H9 (cell line): ENCODE results near the gene HEYL. TPM values are rescaled to one million over a fixed set of nuclear protein-coding genes. Genes with fewer than 3 reads are reported as not detected.

Source experiments
- DNase-seq: peaks from one replicate; pipeline ENCODE4 v3.0.0-alpha.2; 2017
- H2AFZ ChIP-seq: one replicate; pipeline ENCODE4 v1.6.1; 2013; ENCODE audit warnings: mild to moderate bottlenecking, low read length, control low read depth, moderate library complexity
- H2AK5ac ChIP-seq: 2 replicates; pipeline ENCODE4 v1.6.1; 2013; ENCODE audit warnings: low read length, control low read depth, mixed read lengths; ENCODE audit not compliant: insufficient read length
- H2BK120ac ChIP-seq: one replicate; pipeline ENCODE4 v1.6.1; 2013; ENCODE audit warnings: low read depth, mild to moderate bottlenecking, low read length, control low read depth, inconsistent platforms; ENCODE audit not compliant: poor library complexity, severe bottlenecking
- H2BK12ac ChIP-seq: 2 replicates; pipeline ENCODE4 v1.6.1; 2013; ENCODE audit warnings: low read length, control low read depth, mixed read lengths, low read depth; ENCODE audit not compliant: insufficient read length
- H2BK15ac ChIP-seq: 2 replicates; pipeline ENCODE4 v1.6.1; 2013; ENCODE audit warnings: low read depth, low read length, control low read depth
- H2BK20ac ChIP-seq: one replicate; pipeline ENCODE4 v1.6.1; 2013; ENCODE audit warnings: low read depth, mild to moderate bottlenecking, low read length, control low read depth, inconsistent platforms; ENCODE audit not compliant: poor library complexity, severe bottlenecking
- H2BK5ac ChIP-seq: 2 replicates; pipeline ENCODE4 v1.6.1; 2013; ENCODE audit warnings: low read length, control low read depth, mixed read lengths; ENCODE audit not compliant: insufficient read length
- H3K14ac ChIP-seq: 2 replicates; pipeline ENCODE4 v1.6.1; 2013; ENCODE audit warnings: low read length, control low read depth; ENCODE audit not compliant: insufficient read depth
- H3K18ac ChIP-seq: 2 replicates; pipeline ENCODE4 v1.6.1; 2013; ENCODE audit warnings: low read depth, mild to moderate bottlenecking, mixed read lengths, low read length, control low read depth; ENCODE audit not compliant: insufficient read length
- H3K23ac ChIP-seq: 2 replicates; pipeline ENCODE4 v1.6.1; 2013; ENCODE audit warnings: low read length, control low read depth, mixed read lengths, low read depth; ENCODE audit not compliant: insufficient read length
- H3K23me2 ChIP-seq: 2 replicates; pipeline ENCODE4 v1.6.1; 2013; ENCODE audit warnings: low read depth, mild to moderate bottlenecking, mixed read lengths, low read length, control low read depth; ENCODE audit not compliant: insufficient read length, poor library complexity, severe bottlenecking
- H3K27ac ChIP-seq: 2 replicates; pipeline ENCODE4 v1.5.1; 2013; ENCODE audit warnings: low read length, control low read depth, mixed read lengths, low read depth; ENCODE audit not compliant: insufficient read length
- H3K27me3 ChIP-seq: 2 replicates; pipeline ENCODE4 v1.6.1; 2013; ENCODE audit warnings: low read length, control low read depth, inconsistent platforms; ENCODE audit not compliant: insufficient read depth
- H3K4ac ChIP-seq: 2 replicates; pipeline ENCODE4 v1.6.1; 2013; ENCODE audit warnings: low read depth, mild to moderate bottlenecking, control low read depth, inconsistent platforms, low read length, moderate library complexity
- H3K4me1 ChIP-seq: 2 replicates; pipeline ENCODE4 v1.6.1; 2013; ENCODE audit warnings: low read length, control low read depth, inconsistent platforms; ENCODE audit not compliant: insufficient read depth
- H3K4me2 ChIP-seq: 2 replicates; pipeline ENCODE4 v1.6.1; 2013; ENCODE audit warnings: low read length, control low read depth, mixed read lengths; ENCODE audit not compliant: insufficient read length, insufficient read depth
- H3K56ac ChIP-seq: 2 replicates; pipeline ENCODE4 v1.6.1; 2013; ENCODE audit warnings: low read depth, mild to moderate bottlenecking, mixed read lengths, low read length, control low read depth; ENCODE audit not compliant: insufficient read length
- H3K79me1 ChIP-seq: 2 replicates; pipeline ENCODE4 v1.6.1; 2013; ENCODE audit warnings: low read depth, mild to moderate bottlenecking, moderate library complexity, low read length, control low read depth, inconsistent platforms; ENCODE audit not compliant: insufficient read depth, poor library complexity, severe bottlenecking
- H3K79me2 ChIP-seq: 2 replicates; pipeline ENCODE4 v1.6.1; 2013; ENCODE audit warnings: low read length, control low read depth, inconsistent platforms; ENCODE audit not compliant: insufficient read depth
- H3K9ac ChIP-seq: 2 replicates; pipeline ENCODE4 v1.6.1; 2013; ENCODE audit warnings: low read length, control low read depth, mixed read lengths; ENCODE audit not compliant: insufficient read length; ENCODE audit errors: extremely low read depth
- H3K9me3 ChIP-seq: one replicate; pipeline ENCODE4 v1.6.1; 2013; ENCODE audit warnings: low read depth, low read length, inconsistent platforms; ENCODE audit not compliant: control insufficient read depth
- H3T11ph ChIP-seq: one replicate; pipeline ENCODE4 v1.6.1; 2013; ENCODE audit warnings: mild to moderate bottlenecking, low read length, control low read depth, inconsistent platforms
- H4K20me1 ChIP-seq: one replicate; pipeline ENCODE4 v1.6.1; 2013; ENCODE audit not compliant: control insufficient read depth, insufficient read length, insufficient read depth
- H4K5ac ChIP-seq: 2 replicates; pipeline ENCODE4 v1.6.1; 2013; ENCODE audit warnings: low read depth, mild to moderate bottlenecking, mixed read lengths, low read length, control low read depth; ENCODE audit not compliant: insufficient read length
- H4K8ac ChIP-seq: replicated peaks from 2 replicates; pipeline ENCODE4 v1.6.1; 2013; ENCODE audit warnings: low read length, control low read depth, mixed read lengths, low read depth; ENCODE audit not compliant: insufficient read length
- H4K91ac ChIP-seq: 2 replicates; pipeline ENCODE4 v1.6.1; 2013; ENCODE audit warnings: low read depth, mild to moderate bottlenecking, moderate library complexity, mixed read lengths, low read length, control low read depth; ENCODE audit not compliant: insufficient read length
- H3K27ac Mint-ChIP-seq, 3 experiments: 2 replicates in 2 of 3; 3 replicates in 1 of 3; pipeline ENCODE4 v1.8.0; 2020 to 2021; ENCODE audit warnings: mixed read lengths in 3 of 3, mild to moderate bottlenecking in 1 of 3, moderate library complexity in 1 of 3
- H3K27me3 Mint-ChIP-seq: 2 replicates; pipeline ENCODE4 v1.8.0; 2021; ENCODE audit warnings: low read depth, mild to moderate bottlenecking, moderate library complexity, mixed read lengths
- H3K36me3 Mint-ChIP-seq, 3 experiments: 2 replicates in 2 of 3; 3 replicates in 1 of 3; pipeline ENCODE4 v1.8.0; 2020 to 2021; ENCODE audit warnings: low read depth in 3 of 3, mixed read lengths in 3 of 3; ENCODE audit not compliant: insufficient read depth in 1 of 3
- H3K4me1 Mint-ChIP-seq, 2 experiments: 2 replicates each; pipeline ENCODE4 v1.8.0; 2020; ENCODE audit warnings: mixed read lengths in 2 of 2
- H3K4me3 Mint-ChIP-seq, 2 experiments: 2 replicates in 1 of 2; 3 replicates in 1 of 2; pipeline ENCODE4 v1.8.0; 2020 to 2021; ENCODE audit warnings: mild to moderate bottlenecking in 2 of 2, mixed read lengths in 2 of 2, moderate library complexity in 1 of 2
- H3K9me3 Mint-ChIP-seq, 2 experiments: 2 replicates in 1 of 2; 3 replicates in 1 of 2; pipeline ENCODE4 v1.8.0; 2020; ENCODE audit warnings: mild to moderate bottlenecking in 2 of 2, mixed read lengths in 2 of 2, moderate library complexity in 1 of 2
- CTCF ChIP-seq: fragments of 200-600 bp; sonication (generic); conservative IDR thresholded peaks from 3 replicates; pipeline ENCODE4 v1.8.0; 2021; ENCODE audit warnings: antibody characterized with exemption, mild to moderate bottlenecking
- WGBS: extraction: QIAGEN DNeasy Blood & Tissue Kit; methylation state at CpG from one replicate; pipeline ENCODE4 v1.1.7; 2013; ENCODE audit warnings: missing lambda C conversion rate, low lambda C conversion rate, mixed read lengths; ENCODE audit not compliant: insufficient read length; ENCODE audit errors: extremely low coverage; 5-methylcytosine and 5-hydroxymethylcytosine counted together
- total RNA-seq: library from RNA; stranded (reverse); gene quantifications from 2 replicates; pipeline ENCODE4 v1.2.1, GENCODE V29; 2021

HEYL gene
- total RNA-seq, 1 experiment from 2014 or later, result 1.9 TPM

- DNase-seq, result no peak
- no peak overlapping the region for H3K4ac ChIP-seq
- peaks cover 55% of the 10 kb centered on the region for H3K27me3 Mint-ChIP-seq
- H3K4me1 Mint-ChIP-seq, result peaks cover 2 to 3% of the 10 kb centered on the region in 2 experiments; a peak in 2 of 4 replicates
- H4K8ac ChIP-seq, result no peak overlapping the region
- no peaks in the 10 kb centered on the region; a peak in 1 of 7 replicates for H3K36me3 Mint-ChIP-seq
- H2BK20ac ChIP-seq, result no peak overlapping the region
- no peaks in the 10 kb centered on the region; the same call in 1 of the 2 replicates for H3K27me3 ChIP-seq
- no peak overlapping the region for H3K4me2 ChIP-seq
- no peak overlapping the region for H3K14ac ChIP-seq
- H3K23ac ChIP-seq, result no peak overlapping the region
- no peak overlapping the region for H3K18ac ChIP-seq
- no peak overlapping the region for H2AFZ ChIP-seq
- H4K20me1 ChIP-seq, result no peaks in the 10 kb centered on the region
- no peak overlapping the region for H3K4me3 Mint-ChIP-seq
- no peak overlapping the region for H2BK5ac ChIP-seq
- no peak overlapping the region for H4K5ac ChIP-seq
- H2BK15ac ChIP-seq, result no peak overlapping the region
- H3K56ac ChIP-seq, result no peak overlapping the region
- H4K91ac ChIP-seq, result no peak overlapping the region
- no peak overlapping the region for H3K9ac ChIP-seq
- H3K79me1 ChIP-seq, result no peaks in the 10 kb centered on the region
- no peak overlapping the region for H2BK12ac ChIP-seq
- TF ChIP-seq CTCF, result no peak
- H2BK120ac ChIP-seq, result no peak overlapping the region
- H3K27ac ChIP-seq, result no peak overlapping the region
- no peaks in the 10 kb centered on the region for H3K79me2 ChIP-seq
- no peaks in the 10 kb centered on the region for H3K9me3 Mint-ChIP-seq
- H2AK5ac ChIP-seq, result no peak overlapping the region
- no peaks in the 10 kb centered on the region for H3K23me2 ChIP-seq
- no peaks in the 10 kb centered on the region for H3K9me3 ChIP-seq
- 0 out of 2 replicates have a peak, but pooled peaks cover 4% of the 10 kb centered on the region for H3K4me1 ChIP-seq
- no CpG with 5 or more reads among the region's 7 CpGs for WGBS
- no peak overlapping the region for H3T11ph ChIP-seq
- no peak overlapping the region for H3K27ac Mint-ChIP-seq
Observed at GRCh38 chr1:39590546-39590945, 48.9 kb downstream of the HEYL start.
